ENCODE data around the gene TTC7B. TPM values are rescaled to one million over a fixed set of nuclear protein-coding genes. Genes with fewer than 3 reads are reported as not detected.

Gene TTC7B
- total RNA-seq, 1 experiment from 2014 or later, result 70.6 TPM

DNA sequence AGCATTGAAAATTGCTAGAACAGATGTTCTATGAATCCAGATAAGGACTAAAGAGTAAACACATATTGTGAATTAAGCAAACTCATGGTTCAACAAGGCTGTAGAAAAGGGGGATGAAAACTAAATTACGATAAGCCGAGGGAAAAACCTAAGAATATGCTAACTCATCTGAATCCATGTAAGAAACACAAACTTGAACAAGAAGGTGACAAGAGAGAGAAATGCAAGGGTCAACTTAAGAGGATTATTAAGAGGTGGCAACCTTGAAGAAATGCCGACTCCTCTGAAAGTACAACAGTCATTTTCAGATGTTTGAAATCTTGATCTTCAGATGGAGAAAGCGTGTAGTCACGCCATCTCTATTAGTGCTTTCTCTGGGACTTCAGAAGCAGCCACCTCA, 128.6 kb downstream of the TTC7B start:
- TF ChIP-seq SRF (IDR thresholded peaks at IDR 0.05; ENCODE audit: low read depth) (no peak), RAD21 (IDR thresholded peaks at IDR 0.05; ENCODE audit: low read depth) (no peak), CEBPB (IDR thresholded peaks at IDR 0.05; ENCODE audit: low read depth) (no peak), SIN3A (IDR thresholded peaks at IDR 0.05; ENCODE audit: low read depth) (no peak), POLR2AphosphoS5 (IDR thresholded peaks at IDR 0.05; ENCODE audit: low read depth, low read length) (no peak), SP1 (IDR thresholded peaks at IDR 0.05; ENCODE audit: low read depth) (no peak)
- TF ChIP-seq, protein P1, sequence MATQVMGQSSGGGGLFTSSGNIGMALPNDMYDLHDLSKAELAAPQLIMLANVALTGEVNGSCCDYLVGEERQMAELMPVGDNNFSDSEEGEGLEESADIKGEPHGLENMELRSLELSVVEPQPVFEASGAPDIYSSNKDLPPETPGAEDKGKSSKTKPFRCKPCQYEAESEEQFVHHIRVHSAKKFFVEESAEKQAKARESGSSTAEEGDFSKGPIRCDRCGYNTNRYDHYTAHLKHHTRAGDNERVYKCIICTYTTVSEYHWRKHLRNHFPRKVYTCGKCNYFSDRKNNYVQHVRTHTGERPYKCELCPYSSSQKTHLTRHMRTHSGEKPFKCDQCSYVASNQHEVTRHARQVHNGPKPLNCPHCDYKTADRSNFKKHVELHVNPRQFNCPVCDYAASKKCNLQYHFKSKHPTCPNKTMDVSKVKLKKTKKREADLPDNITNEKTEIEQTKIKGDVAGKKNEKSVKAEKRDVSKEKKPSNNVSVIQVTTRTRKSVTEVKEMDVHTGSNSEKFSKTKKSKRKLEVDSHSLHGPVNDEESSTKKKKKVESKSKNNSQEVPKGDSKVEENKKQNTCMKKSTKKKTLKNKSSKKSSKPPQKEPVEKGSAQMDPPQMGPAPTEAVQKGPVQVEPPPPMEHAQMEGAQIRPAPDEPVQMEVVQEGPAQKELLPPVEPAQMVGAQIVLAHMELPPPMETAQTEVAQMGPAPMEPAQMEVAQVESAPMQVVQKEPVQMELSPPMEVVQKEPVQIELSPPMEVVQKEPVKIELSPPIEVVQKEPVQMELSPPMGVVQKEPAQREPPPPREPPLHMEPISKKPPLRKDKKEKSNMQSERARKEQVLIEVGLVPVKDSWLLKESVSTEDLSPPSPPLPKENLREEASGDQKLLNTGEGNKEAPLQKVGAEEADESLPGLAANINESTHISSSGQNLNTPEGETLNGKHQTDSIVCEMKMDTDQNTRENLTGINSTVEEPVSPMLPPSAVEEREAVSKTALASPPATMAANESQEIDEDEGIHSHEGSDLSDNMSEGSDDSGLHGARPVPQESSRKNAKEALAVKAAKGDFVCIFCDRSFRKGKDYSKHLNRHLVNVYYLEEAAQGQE (IDR thresholded peaks at IDR 0.05; ENCODE audit: low read depth), result no peak
- no TSS peak for BruUV-seq (replicated peaks)
- Histone ChIP-seq H3K9me3 (ENCODE audit: control insufficient read depth in 1 of 2, insufficient read depth in 1 of 2, low read depth in 1 of 2, low read length in 2 of 2) (no peaks in the 10 kb centered on the region), H4K20me1 (ENCODE audit: insufficient read depth) (no peaks in the 10 kb centered on the region), H2AFZ (ENCODE audit: low read depth, low read length, poor library complexity, severe bottlenecking) (no peak overlapping the region), H3K9ac (ENCODE audit: low read length) (no peak overlapping the region), H3K9me2 (ENCODE audit: insufficient read depth) (no peaks in the 10 kb centered on the region), H3K4me2 (ENCODE audit: low read length) (no peak overlapping the region), H3K36me3 (ENCODE audit: control insufficient read depth in 1 of 2, insufficient read depth in 2 of 2, low read length in 2 of 2) (no peaks in the 10 kb centered on the region), H3K27ac (ENCODE audit: low read depth, low read length) (no peak overlapping the region), H3K79me2 (ENCODE audit: insufficient read depth, low read length) (no peaks in the 10 kb centered on the region), H3K27me3 (ENCODE audit: insufficient read depth, low read length) (no peaks in the 10 kb centered on the region), H3K4me3 (replicated peaks in 1 of 2; ENCODE audit: low read depth in 1 of 2, low read length in 2 of 2) (no peak overlapping the region), H3K4me1 (ENCODE audit: control insufficient read depth in 1 of 2, insufficient read depth in 2 of 2, low read length in 2 of 2) (no peaks in the 10 kb centered on the region)
- DNase-seq (ENCODE audit: low read depth, low spot score) (no peak), ATAC-seq (no peak)
- intact Hi-C loops (cut with micrococcal nuclease), result no loop called here
- ChIA-PET POLR2A (no interaction called here), RAD21 (ENCODE audit: low non-redundant PET in 1 of 2, low total read pairs in 2 of 2, uncharacterized antibody in 2 of 2, unreplicated experiment in 2 of 2) (no interaction called here), CTCF (no interaction called here)

DNA sequence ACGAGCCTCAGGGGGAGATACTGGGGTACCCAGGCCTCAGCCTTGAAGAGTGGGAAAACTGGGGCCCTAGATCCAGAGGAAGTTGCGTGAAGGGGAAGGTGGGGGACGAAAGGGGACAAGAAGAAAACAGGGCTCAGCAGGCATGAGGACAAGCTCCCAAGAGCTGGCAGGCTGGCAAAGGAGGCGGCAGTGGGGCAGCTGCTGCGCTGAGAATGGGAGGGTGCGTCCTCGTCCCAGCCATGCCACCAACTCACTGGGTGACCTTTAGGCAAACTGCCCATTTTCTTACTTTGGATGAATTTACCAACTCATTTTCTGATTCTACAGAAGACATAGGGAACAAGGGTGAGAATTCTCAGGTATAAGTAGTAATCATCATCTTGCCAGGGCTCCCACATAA, 133.6 kb downstream of the TTC7B start:
- H3K27me3 ChIP-seq (ENCODE audit: insufficient read depth, low read length), result no peaks in the 10 kb centered on the region
- no peaks in the 10 kb centered on the region for H3K79me2 ChIP-seq (ENCODE audit: insufficient read depth, low read length)
- H4K20me1 ChIP-seq (ENCODE audit: insufficient read depth), result no peaks in the 10 kb centered on the region
- ChIA-PET CTCF (no interaction called here), RAD21 (ENCODE audit: low non-redundant PET in 1 of 2, low total read pairs in 2 of 2, uncharacterized antibody in 2 of 2, unreplicated experiment in 2 of 2) (no interaction called here), POLR2A (no interaction called here)
- no peak overlapping the region for H3K27ac ChIP-seq (ENCODE audit: low read depth, low read length)
- no peak for ATAC-seq
- H3K4me3 ChIP-seq (replicated peaks in 1 of 2; ENCODE audit: low read depth in 1 of 2, low read length in 2 of 2), result no peak overlapping the region
- H3K9me3 ChIP-seq (ENCODE audit: control insufficient read depth in 1 of 2, insufficient read depth in 1 of 2, low read depth in 1 of 2, low read length in 2 of 2), result no peaks in the 10 kb centered on the region
- intact Hi-C loops (cut with micrococcal nuclease), result no loop called here
- H3K9me2 ChIP-seq (ENCODE audit: insufficient read depth), result no peaks in the 10 kb centered on the region
- no TSS peak for BruUV-seq (replicated peaks)
- DNase-seq (ENCODE audit: low read depth, low spot score), result no peak
- H3K4me2 ChIP-seq (ENCODE audit: low read length), result no peak overlapping the region
- H3K4me1 ChIP-seq (ENCODE audit: control insufficient read depth in 1 of 2, insufficient read depth in 2 of 2, low read length in 2 of 2), result peaks cover 4 to 7% of the 10 kb centered on the region in 2 experiments
- H3K9ac ChIP-seq (ENCODE audit: low read length), result no peak overlapping the region
- H2AFZ ChIP-seq (ENCODE audit: low read depth, low read length, poor library complexity, severe bottlenecking), result no peak overlapping the region
- no peaks in the 10 kb centered on the region for H3K36me3 ChIP-seq (ENCODE audit: control insufficient read depth in 1 of 2, insufficient read depth in 2 of 2, low read length in 2 of 2)
- TF ChIP-seq ELF1 (IDR thresholded peaks at IDR 0.05; ENCODE audit: borderline replicate concordance, low read depth) (no peak), FOSL1 (IDR thresholded peaks at IDR 0.05; ENCODE audit: low read depth) (no peak), YY1 (IDR thresholded peaks at IDR 0.05; ENCODE audit: extremely low read depth, insufficient replicate concordance, low read depth, low read length) (no peak), EZH2phosphoT487 (IDR thresholded peaks at IDR 0.05; ENCODE audit: borderline replicate concordance) (no peak), ZNF274 (IDR thresholded peaks at IDR 0.05; ENCODE audit: low read depth, low read length) (no peak), POLR2AphosphoS5 (IDR thresholded peaks at IDR 0.05; ENCODE audit: low read depth, low read length) (no peak), SP1 (IDR thresholded peaks at IDR 0.05; ENCODE audit: low read depth) (no peak)
- TF ChIP-seq, protein P2, sequence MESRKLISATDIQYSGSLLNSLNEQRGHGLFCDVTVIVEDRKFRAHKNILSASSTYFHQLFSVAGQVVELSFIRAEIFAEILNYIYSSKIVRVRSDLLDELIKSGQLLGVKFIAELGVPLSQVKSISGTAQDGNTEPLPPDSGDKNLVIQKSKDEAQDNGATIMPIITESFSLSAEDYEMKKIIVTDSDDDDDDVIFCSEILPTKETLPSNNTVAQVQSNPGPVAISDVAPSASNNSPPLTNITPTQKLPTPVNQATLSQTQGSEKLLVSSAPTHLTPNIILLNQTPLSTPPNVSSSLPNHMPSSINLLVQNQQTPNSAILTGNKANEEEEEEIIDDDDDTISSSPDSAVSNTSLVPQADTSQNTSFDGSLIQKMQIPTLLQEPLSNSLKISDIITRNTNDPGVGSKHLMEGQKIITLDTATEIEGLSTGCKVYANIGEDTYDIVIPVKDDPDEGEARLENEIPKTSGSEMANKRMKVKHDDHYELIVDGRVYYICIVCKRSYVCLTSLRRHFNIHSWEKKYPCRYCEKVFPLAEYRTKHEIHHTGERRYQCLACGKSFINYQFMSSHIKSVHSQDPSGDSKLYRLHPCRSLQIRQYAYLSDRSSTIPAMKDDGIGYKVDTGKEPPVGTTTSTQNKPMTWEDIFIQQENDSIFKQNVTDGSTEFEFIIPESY (IDR thresholded peaks at IDR 0.05; ENCODE audit: extremely low read depth, insufficient replicate concordance, low read length), result no peak
- TF ChIP-seq, protein P3, sequence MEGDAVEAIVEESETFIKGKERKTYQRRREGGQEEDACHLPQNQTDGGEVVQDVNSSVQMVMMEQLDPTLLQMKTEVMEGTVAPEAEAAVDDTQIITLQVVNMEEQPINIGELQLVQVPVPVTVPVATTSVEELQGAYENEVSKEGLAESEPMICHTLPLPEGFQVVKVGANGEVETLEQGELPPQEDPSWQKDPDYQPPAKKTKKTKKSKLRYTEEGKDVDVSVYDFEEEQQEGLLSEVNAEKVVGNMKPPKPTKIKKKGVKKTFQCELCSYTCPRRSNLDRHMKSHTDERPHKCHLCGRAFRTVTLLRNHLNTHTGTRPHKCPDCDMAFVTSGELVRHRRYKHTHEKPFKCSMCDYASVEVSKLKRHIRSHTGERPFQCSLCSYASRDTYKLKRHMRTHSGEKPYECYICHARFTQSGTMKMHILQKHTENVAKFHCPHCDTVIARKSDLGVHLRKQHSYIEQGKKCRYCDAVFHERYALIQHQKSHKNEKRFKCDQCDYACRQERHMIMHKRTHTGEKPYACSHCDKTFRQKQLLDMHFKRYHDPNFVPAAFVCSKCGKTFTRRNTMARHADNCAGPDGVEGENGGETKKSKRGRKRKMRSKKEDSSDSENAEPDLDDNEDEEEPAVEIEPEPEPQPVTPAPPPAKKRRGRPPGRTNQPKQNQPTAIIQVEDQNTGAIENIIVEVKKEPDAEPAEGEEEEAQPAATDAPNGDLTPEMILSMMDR (IDR thresholded peaks at IDR 0.05 in 2 of 3, conservative IDR thresholded peaks at IDR 0.05 in 1 of 3; ENCODE audit: borderline replicate concordance in 1 of 3, insufficient read depth in 1 of 3, low read depth in 2 of 3, low read length in 2 of 3), result no peak
